HL-60 (cell line): ENCODE measurements around the gene HBZ.

Experiments
- TF ChIP-seq, protein P1 (sequence below): IDR thresholded peaks from one replicate; pipeline ENCODE4 v1.5.1; 2011; ENCODE audit warnings: low read length, control low read depth, inconsistent platforms; ENCODE audit not compliant: insufficient read depth
- TF ChIP-seq, protein P2 (sequence below): IDR thresholded peaks from 2 replicates; pipeline ENCODE4 v1.6.1; 2012; ENCODE audit warnings: low read depth; ENCODE audit not compliant: insufficient replicate concordance

DNA sequence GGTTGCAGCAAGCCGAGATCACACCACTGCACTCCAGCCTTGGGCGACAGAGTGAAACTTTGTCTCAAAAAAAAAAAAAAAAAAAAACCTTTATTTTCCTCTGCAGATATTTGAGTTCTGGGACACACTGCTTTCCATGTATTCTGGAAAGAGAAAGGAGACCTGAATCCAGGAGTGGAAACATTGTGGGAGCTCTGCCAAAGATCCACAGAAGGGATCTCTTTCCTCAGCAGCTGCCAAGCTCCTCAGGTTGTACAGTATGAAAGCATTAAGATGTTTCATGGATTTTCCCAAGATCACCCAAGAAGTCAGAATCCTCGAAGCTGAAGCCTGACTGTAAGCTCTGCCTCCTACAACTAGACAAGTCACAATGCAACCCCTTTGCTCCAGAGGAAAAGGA lies 27.4 kb upstream of the HBZ start:
- TF ChIP-seq, protein P1, sequence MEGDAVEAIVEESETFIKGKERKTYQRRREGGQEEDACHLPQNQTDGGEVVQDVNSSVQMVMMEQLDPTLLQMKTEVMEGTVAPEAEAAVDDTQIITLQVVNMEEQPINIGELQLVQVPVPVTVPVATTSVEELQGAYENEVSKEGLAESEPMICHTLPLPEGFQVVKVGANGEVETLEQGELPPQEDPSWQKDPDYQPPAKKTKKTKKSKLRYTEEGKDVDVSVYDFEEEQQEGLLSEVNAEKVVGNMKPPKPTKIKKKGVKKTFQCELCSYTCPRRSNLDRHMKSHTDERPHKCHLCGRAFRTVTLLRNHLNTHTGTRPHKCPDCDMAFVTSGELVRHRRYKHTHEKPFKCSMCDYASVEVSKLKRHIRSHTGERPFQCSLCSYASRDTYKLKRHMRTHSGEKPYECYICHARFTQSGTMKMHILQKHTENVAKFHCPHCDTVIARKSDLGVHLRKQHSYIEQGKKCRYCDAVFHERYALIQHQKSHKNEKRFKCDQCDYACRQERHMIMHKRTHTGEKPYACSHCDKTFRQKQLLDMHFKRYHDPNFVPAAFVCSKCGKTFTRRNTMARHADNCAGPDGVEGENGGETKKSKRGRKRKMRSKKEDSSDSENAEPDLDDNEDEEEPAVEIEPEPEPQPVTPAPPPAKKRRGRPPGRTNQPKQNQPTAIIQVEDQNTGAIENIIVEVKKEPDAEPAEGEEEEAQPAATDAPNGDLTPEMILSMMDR, result no peak
- TF ChIP-seq, protein P2, sequence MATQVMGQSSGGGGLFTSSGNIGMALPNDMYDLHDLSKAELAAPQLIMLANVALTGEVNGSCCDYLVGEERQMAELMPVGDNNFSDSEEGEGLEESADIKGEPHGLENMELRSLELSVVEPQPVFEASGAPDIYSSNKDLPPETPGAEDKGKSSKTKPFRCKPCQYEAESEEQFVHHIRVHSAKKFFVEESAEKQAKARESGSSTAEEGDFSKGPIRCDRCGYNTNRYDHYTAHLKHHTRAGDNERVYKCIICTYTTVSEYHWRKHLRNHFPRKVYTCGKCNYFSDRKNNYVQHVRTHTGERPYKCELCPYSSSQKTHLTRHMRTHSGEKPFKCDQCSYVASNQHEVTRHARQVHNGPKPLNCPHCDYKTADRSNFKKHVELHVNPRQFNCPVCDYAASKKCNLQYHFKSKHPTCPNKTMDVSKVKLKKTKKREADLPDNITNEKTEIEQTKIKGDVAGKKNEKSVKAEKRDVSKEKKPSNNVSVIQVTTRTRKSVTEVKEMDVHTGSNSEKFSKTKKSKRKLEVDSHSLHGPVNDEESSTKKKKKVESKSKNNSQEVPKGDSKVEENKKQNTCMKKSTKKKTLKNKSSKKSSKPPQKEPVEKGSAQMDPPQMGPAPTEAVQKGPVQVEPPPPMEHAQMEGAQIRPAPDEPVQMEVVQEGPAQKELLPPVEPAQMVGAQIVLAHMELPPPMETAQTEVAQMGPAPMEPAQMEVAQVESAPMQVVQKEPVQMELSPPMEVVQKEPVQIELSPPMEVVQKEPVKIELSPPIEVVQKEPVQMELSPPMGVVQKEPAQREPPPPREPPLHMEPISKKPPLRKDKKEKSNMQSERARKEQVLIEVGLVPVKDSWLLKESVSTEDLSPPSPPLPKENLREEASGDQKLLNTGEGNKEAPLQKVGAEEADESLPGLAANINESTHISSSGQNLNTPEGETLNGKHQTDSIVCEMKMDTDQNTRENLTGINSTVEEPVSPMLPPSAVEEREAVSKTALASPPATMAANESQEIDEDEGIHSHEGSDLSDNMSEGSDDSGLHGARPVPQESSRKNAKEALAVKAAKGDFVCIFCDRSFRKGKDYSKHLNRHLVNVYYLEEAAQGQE, result no peak
